Smooth muscle cell (in vitro differentiated cells): ENCODE measurements around the gene CXCL1. TPM values are rescaled to one million over a fixed set of nuclear protein-coding genes. Genes with fewer than 3 reads are reported as not detected.

ENCODE experiments used
- DNase-seq: peaks from one replicate; lab custom pipeline; 2025; ENCODE audit not compliant: unreplicated experiment; lab: John Stamatoyannopoulos, UW
- H2AFZ ChIP-seq: fragments of 200-600 bp; sonication (generic); 2 replicates; pipeline ENCODE4 v1.6.0; 2016; ENCODE audit warnings: antibody characterized with exemption, low read depth, mild to moderate bottlenecking
- H3F3A ChIP-seq: fragments of 200-600 bp; sonication (generic); 2 replicates; pipeline ENCODE4 v1.6.0; 2017; ENCODE audit warnings: antibody characterized with exemption, low read depth
- H3K27ac ChIP-seq: fragments of 200-600 bp; sonication (generic); 2 replicates; pipeline ENCODE4 v1.5.1; 2016; ENCODE audit warnings: low read depth, mild to moderate bottlenecking
- H3K27me3 ChIP-seq: fragments of 200-600 bp; sonication (generic); 2 replicates; pipeline ENCODE4 v1.6.1; 2016; ENCODE audit warnings: low read depth, mild to moderate bottlenecking
- H3K36me3 ChIP-seq: fragments of 200-600 bp; sonication (generic); 2 replicates; pipeline ENCODE4 v1.5.1; 2016; ENCODE audit warnings: low read depth
- H3K4me1 ChIP-seq: fragments of 200-600 bp; sonication (generic); 2 replicates; pipeline ENCODE4 v1.5.1; 2016; ENCODE audit warnings: low read depth
- H3K4me2 ChIP-seq: fragments of 200-600 bp; sonication (generic); 2 replicates; pipeline ENCODE4 v1.6.0; 2016; ENCODE audit warnings: mild to moderate bottlenecking
- H3K4me3 ChIP-seq: fragments of 200-600 bp; sonication (generic); 2 replicates; pipeline ENCODE4 v1.5.1; 2016; ENCODE audit warnings: mild to moderate bottlenecking
- H3K79me2 ChIP-seq: fragments of 200-600 bp; sonication (generic); 2 replicates; pipeline ENCODE4 v1.6.0; 2016; ENCODE audit warnings: low read depth, mild to moderate bottlenecking
- H3K9ac ChIP-seq: fragments of 200-600 bp; sonication (generic); 2 replicates; pipeline ENCODE4 v1.6.0; 2016; ENCODE audit warnings: low read depth
- H3K9me3 ChIP-seq: fragments of 200-600 bp; sonication (generic); replicated peaks from 2 replicates; pipeline ENCODE4 v1.5.1; 2016; ENCODE audit warnings: low read depth
- H4K20me1 ChIP-seq: fragments of 200-600 bp; sonication (generic); 2 replicates; pipeline ENCODE4 v1.6.0; 2016; ENCODE audit warnings: low read depth
- CTCF ChIP-seq: fragments of 200-600 bp; sonication (generic); IDR thresholded peaks from 2 replicates; pipeline ENCODE4 v1.5.1; 2017; ENCODE audit warnings: borderline replicate concordance, mild to moderate bottlenecking, antibody characterized with exemption; ENCODE audit not compliant: insufficient read depth, poor library complexity, severe bottlenecking
- WGBS: methylation state at CpG from one replicate; pipeline ENCODE4 v1.1.7; 2016; ENCODE audit warnings: low lambda C conversion rate; 5-methylcytosine and 5-hydroxymethylcytosine counted together
- polyA plus RNA-seq: library from polyadenylated mRNA; unstranded; fragments of >200 nt; fragmentation: Nextera tagmentation; extraction: Ambion mirVana; gene quantifications from 2 replicates; pipeline ENCODE4 v1.2.1, GENCODE V29; 2016
- total RNA-seq: library from RNA; depleted of rRNA; stranded (reverse); fragments of >200 nt; gene quantifications from 2 replicates; pipeline ENCODE4 v1.2.3, GENCODE V29; 2014

CXCL1 gene
- total and polyA plus RNA-seq, 2 experiments from 2014 or later, result 20.9 to 23.2 TPM

GRCh38 chr4:73904491-73904890, 35.3 kb downstream of the CXCL1 start:
- H2AFZ ChIP-seq, result no peak overlapping the region
- WGBS, result 89% methylated on average over 4 of the region's 4 CpGs
- H3K79me2 ChIP-seq, result no peaks in the 10 kb centered on the region
- no peak overlapping the region for H3K9ac ChIP-seq
- no peaks in the 10 kb centered on the region for H3K9me3 ChIP-seq
- H3K27me3 ChIP-seq, result no peaks in the 10 kb centered on the region
- TF ChIP-seq CTCF, result no peak
- no peak overlapping the region for H3K4me2 ChIP-seq
- H4K20me1 ChIP-seq, result no peaks in the 10 kb centered on the region
- no peaks in the 10 kb centered on the region for H3K36me3 ChIP-seq
- no peak overlapping the region for H3K4me3 ChIP-seq
- no peaks in the 10 kb centered on the region for H3F3A ChIP-seq
- H3K4me1 ChIP-seq, result no peaks in the 10 kb centered on the region
- no peak for DNase-seq
- H3K27ac ChIP-seq, result no peak overlapping the region

- no peak overlapping the region for H3K27ac ChIP-seq
- H4K20me1 ChIP-seq, result no peaks in the 10 kb centered on the region
- H3K27me3 ChIP-seq, result no peaks in the 10 kb centered on the region
- TF ChIP-seq CTCF, result no peak
- no peak for DNase-seq
- no peak overlapping the region for H3K4me3 ChIP-seq
- H3K79me2 ChIP-seq, result no peaks in the 10 kb centered on the region
- H3K36me3 ChIP-seq, result no peaks in the 10 kb centered on the region
- no peaks in the 10 kb centered on the region for H3F3A ChIP-seq
- no peak overlapping the region for H2AFZ ChIP-seq
- no peak overlapping the region for H3K9ac ChIP-seq
- no peaks in the 10 kb centered on the region for H3K4me1 ChIP-seq
- H3K4me2 ChIP-seq, result no peak overlapping the region
- H3K9me3 ChIP-seq, result no peaks in the 10 kb centered on the region
Observed at GRCh38 chr4:73908965-73909364, 39.8 kb downstream of the CXCL1 start.

- H3K4me1 ChIP-seq, result no peaks in the 10 kb centered on the region
- no peak overlapping the region for H3K4me2 ChIP-seq
- peaks cover 4% of the 10 kb centered on the region for H3F3A ChIP-seq
- TF ChIP-seq CTCF, result no peak
- H2AFZ ChIP-seq, result peak overlapping the region; percentile 10
- no peak overlapping the region for H3K4me3 ChIP-seq
- H3K27me3 ChIP-seq, result no peaks in the 10 kb centered on the region
- H3K36me3 ChIP-seq, result no peaks in the 10 kb centered on the region
- DNase-seq, result no peak
- H3K9me3 ChIP-seq, result no peaks in the 10 kb centered on the region
- H3K27ac ChIP-seq, result no peak overlapping the region
- no peaks in the 10 kb centered on the region for H3K79me2 ChIP-seq
- H4K20me1 ChIP-seq, result no peaks in the 10 kb centered on the region
- no peak overlapping the region for H3K9ac ChIP-seq
Observed at GRCh38 chr4:73911746-73912145, 42.6 kb downstream of the CXCL1 start.

GRCh38 chr4:73912191-73912590, 43.0 kb downstream of the CXCL1 start:
- Histone ChIP-seq H3K4me1 (no peaks in the 10 kb centered on the region), H3K27ac (no peak overlapping the region), H3K27me3 (no peaks in the 10 kb centered on the region), H3K79me2 (no peaks in the 10 kb centered on the region), H3K4me3 (no peak overlapping the region), H4K20me1 (no peaks in the 10 kb centered on the region), H3K4me2 (no peak overlapping the region), H3K9ac (no peak overlapping the region), H3K36me3 (no peaks in the 10 kb centered on the region), H2AFZ (no peak overlapping the region), H3F3A (peaks cover 4% of the 10 kb centered on the region), H3K9me3 (no peaks in the 10 kb centered on the region)
- no peak for DNase-seq
- WGBS, result 42% methylated on average over 1 of the region's 1 CpG
- no peak for TF ChIP-seq CTCF
